Measurements from ENCODE around the gene PRKCZ. TPM values are rescaled to one million over a fixed set of nuclear protein-coding genes. Genes with fewer than 3 reads are reported as not detected.

The PRKCZ gene
- total RNA-seq, 1 donor from 2014 or later: 28.1 TPM

DNA sequence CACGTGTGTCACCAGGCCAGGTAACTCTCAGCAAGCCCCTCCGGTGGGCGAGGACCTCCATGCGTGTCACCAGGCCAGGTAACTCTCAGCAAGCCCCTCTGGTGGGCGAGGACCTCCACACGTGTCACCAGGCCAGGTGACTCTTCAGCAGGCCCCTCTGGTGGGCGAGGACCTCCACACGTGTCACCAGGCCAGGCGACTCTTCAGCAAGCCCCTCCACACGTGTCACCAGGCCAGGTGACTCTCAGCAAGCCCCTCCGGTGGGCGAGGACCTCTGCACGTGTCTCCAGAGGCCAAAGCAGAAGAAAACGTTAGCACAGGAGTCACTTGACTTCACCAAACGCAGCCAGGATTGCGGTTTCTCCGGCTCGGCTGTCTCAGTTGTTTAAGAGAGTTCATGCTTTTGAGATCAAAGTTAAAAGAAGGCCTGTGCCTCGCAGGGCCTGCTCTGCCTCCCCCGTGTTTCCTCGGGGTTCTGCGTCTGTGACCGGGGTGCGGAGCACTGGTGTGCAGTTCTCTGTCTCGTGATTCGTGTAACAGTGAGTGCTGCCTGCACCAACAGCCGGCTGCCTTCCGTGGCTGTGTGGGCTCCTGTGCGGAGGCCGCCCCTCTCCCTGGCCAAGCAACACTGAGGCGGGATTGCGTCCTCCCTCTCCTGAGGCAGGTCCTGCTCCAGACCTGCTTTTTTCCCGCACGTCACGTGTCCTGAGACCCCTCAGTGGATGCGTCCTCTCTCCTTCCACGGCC is 56.6 kb downstream of the PRKCZ start:
- DNase-seq (ENCODE audit: low read depth): no peak
- TF ChIP-seq, protein P1, sequence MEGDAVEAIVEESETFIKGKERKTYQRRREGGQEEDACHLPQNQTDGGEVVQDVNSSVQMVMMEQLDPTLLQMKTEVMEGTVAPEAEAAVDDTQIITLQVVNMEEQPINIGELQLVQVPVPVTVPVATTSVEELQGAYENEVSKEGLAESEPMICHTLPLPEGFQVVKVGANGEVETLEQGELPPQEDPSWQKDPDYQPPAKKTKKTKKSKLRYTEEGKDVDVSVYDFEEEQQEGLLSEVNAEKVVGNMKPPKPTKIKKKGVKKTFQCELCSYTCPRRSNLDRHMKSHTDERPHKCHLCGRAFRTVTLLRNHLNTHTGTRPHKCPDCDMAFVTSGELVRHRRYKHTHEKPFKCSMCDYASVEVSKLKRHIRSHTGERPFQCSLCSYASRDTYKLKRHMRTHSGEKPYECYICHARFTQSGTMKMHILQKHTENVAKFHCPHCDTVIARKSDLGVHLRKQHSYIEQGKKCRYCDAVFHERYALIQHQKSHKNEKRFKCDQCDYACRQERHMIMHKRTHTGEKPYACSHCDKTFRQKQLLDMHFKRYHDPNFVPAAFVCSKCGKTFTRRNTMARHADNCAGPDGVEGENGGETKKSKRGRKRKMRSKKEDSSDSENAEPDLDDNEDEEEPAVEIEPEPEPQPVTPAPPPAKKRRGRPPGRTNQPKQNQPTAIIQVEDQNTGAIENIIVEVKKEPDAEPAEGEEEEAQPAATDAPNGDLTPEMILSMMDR (conservative IDR thresholded peaks at IDR 0.05; ENCODE audit: low read depth, low read length): no peak

DNA sequence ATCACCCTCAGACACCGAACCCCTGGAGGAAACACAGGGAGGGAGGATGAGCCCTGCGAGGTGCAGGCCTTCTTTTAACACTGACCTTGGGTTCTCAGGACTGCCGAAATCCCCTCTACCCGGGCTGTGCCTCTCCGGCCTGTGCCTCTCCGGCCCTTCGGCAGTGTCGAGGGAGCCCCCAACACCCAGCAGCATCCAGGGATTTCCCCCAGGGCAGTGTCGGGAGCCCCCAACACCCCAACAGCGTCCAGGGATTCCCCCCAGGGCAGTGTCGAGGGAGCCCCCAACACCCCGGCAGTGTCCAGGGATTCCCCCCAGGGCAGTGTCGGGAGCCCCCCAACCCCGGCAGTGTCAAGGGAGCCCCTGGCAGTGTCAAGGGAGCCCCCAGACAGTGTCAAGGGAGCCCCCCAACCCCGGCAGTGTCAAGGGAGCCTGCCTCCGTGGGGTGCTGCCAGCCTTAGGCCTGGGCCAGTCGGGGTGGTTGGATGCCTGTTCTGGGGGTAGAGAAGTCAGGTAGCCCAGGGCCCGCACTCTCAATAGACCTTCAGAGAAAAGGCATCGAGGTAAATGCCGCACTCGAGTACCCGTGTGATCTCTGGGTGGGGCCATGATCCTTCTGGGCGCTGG is 57.5 kb downstream of the PRKCZ start:
- TF ChIP-seq, protein P1 (conservative IDR thresholded peaks at IDR 0.05; ENCODE audit: low read depth, low read length): no peak
- H3K4me3 ChIP-seq (ENCODE audit: low read depth, low read length): no peak overlapping the region
- no peak for DNase-seq (ENCODE audit: low read depth)

More for the DNA sequence above, 56.6 kb downstream of the PRKCZ start:
- no peak overlapping the region for H3K4me3 ChIP-seq (ENCODE audit: low read depth, low read length)

DNA sequence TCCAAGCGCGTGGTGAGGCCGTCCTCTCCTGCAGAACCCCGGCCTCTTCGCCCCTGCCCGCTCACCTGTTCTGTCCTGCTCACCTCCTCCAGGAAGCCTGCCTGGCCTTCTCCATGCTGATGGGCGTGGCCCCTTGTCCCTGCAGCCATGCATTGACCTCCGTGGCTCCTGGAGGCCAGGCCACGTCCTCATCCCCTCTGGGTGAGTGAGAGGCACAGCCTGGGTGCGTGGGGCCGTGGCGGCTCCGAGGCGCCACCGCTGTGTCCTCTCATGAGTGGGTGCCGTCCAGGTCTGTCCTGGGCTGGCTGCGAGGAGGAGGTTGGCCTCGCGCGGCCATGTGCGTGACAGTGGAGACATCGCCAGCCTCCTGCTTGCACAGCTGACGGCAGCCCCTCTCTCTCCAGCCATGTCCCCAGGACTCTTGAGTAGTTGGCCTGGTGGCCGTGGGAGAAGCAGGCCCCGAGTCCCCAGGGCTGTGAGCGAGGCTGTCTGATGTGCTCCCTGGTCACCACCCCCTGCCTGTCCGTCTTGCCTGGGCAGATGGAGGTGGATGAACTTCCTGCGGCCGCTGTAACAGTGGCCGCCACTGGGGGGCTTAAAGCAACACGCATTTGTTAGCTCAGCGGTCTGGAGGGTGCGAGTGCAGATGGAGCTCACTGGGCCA is 58.1 kb downstream of the PRKCZ start:
- no peak for DNase-seq (ENCODE audit: low read depth)
- TF ChIP-seq, protein P1 (conservative IDR thresholded peaks at IDR 0.05; ENCODE audit: low read depth, low read length): no peak
- no peak overlapping the region for H3K4me3 ChIP-seq (ENCODE audit: low read depth, low read length)

GRCh38 chr1:2108877-2109580 is 58.8 kb downstream of the PRKCZ start:
- TF ChIP-seq, protein P1 (conservative IDR thresholded peaks at IDR 0.05; ENCODE audit: low read depth, low read length): no peak
- no peak overlapping the region for H3K4me3 ChIP-seq (ENCODE audit: low read depth, low read length)
- no peak for DNase-seq (ENCODE audit: low read depth)

GRCh38 chr1:2109581-2110021 is 59.4 kb downstream of the PRKCZ start:
- TF ChIP-seq, protein P1 (conservative IDR thresholded peaks at IDR 0.05; ENCODE audit: low read depth, low read length): no peak
- DNase-seq (ENCODE audit: low read depth): no peak
- H3K4me3 ChIP-seq (ENCODE audit: low read depth, low read length): no peak overlapping the region

DNA sequence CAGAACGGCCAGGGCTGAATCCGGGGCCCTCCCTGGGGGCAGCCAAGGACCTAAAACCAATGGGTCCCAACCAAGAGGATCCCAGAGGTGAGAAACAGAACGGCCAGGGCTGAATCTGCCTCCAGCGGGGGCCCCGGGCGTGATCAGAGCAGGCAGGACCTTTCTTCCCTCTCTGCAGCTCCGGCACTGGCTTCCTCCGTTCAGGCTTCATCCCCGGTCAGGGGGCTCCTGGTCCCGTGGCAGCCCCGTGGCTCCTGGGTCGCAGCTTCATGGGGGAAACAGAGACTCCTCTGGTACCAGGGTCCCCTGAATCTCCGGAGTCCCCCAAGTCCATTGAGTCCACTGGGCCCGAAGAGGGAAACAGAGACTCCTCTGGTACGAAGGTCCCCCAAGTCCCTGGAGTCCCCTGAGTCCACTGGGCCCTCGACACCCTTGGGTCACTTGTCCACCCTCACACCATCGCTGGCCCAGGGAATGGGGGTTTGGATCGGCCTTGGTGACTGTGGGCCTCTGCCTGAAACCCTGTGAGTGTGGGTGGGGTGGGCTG is 60.1 kb downstream of the PRKCZ start:
- TF ChIP-seq, protein P1 (conservative IDR thresholded peaks at IDR 0.05; ENCODE audit: low read depth, low read length): no peak
- H3K4me3 ChIP-seq (ENCODE audit: low read depth, low read length): no peak overlapping the region
- no peak for DNase-seq (ENCODE audit: low read depth)

All from epithelial cell of proximal tubule (primary cell).